Measurements from ENCODE around the gene PRKN. TPM values are rescaled to one million over a fixed set of nuclear protein-coding genes. Genes with fewer than 3 reads are reported as not detected.
"Not testable (repeated sequence)": the region's sequence is repeated elsewhere in the genome, so short reads cannot be mapped to it uniquely, and the experiment has no call there.

PRKN gene
- polyA plus RNA-seq, 3 donors: 8.3 to 11.0 (median 9.2) TPM

DNA sequence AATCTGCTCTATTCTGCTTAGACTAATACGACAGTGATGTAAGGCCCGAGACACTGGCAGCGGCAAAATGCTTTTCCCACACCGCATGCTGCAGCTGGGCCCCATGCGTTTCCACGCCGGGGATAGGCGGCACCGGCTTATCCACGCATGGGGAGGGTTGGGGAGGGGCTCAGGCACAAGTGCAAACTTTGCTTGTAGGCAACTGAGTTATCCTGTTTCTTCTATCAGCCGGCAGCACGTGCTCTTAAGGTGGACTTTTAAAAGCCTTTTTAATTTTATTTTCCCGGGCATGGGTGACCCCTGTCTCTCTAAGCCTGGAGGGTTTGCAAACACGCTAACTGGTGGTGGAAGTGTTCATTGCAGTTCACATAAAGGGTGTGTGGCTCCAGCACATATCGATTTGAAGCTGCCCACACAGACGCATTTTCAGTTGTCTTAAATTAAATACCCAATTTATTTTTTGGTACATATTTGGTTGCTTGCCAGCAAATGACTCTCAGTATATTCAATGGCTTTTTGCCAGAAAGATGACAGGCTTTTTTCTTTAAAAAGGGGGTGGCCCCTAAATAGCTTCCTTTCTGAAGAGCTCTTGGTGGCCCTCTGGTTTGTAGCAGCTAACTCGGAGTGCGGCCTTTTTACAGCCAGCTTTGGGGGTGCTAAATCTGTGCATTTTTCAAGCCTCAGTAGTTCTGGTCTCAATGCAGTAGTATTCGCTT lies 891.9 kb downstream of the PRKN start:
- no peak for DNase-seq (ENCODE audit: low read depth in 3 of 3, low spot score in 2 of 3)

DNA sequence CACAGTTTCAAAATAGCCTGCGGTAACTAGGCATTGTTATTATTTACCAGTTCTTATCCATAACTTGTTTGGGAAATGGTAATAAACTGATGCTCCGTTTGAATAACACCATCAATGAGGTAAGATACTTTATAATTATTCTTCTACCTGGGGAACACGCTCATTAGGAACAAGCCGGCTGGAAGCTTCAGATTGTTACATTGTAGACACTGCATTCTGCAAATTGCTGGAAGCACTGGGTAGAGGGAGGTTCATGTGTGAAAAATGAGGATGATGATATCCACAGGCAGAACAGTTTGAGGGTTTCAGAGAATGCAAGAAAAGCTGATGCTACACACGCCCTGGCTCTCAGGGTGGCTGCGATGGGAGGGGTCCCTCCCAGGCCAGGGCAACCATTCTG lies 893.1 kb downstream of the PRKN start:
- DNase-seq (ENCODE audit: low read depth in 3 of 3, low spot score in 2 of 3): no peak

- DNase-seq (ENCODE audit: low read depth in 3 of 3, low spot score in 2 of 3): no peak
These were observed 894.3 kb downstream of the PRKN start for GRCh38 chr6:161833099-161833860.

DNA sequence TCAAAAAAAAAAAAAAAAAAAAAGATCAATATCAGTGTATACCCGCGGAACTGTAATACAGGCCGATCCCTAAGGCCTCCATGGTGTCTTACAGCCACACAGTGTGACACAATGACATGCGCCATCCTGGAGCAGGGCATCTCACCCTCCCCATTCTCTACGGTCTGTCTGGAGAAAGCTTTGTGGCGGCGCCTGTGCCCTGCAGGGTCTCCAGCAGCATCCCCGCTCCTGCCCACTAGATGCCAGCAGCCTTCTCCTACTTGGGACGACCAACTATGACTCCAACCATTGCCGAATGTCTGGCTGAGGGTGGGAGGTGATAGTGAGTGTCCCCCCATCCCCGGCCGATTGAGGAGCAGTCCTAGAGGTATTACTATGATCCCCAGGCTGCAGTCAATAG lies 894.9 kb downstream of the PRKN start:
- DNase-seq (ENCODE audit: low read depth in 3 of 3, low spot score in 2 of 3): no peak

GRCh38 chr6:161830866-161831616 lies 896.5 kb downstream of the PRKN start:
- no peak for DNase-seq (ENCODE audit: low read depth in 3 of 3, low spot score in 2 of 3)

DNA sequence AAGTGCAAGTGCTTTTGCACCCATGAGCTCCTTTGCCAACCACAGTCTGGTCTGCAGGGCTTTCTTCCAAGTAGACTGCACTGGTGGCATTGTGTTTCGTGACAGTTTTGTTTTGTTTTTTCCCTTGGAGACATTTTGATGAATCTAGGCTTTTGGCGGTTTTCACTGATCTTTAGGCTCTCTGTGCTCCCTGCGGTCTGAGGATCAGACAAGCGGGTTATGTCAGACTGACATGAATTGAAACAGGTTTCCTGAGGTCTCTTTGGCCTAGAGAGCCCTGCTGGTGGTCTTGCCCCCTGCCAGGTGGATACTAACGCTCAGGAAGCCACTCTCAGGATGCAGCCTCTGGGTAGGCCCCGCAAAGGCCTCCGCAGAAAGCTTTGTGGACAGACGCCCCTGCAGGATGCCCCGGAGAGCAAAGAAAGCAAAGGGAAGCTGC lies 898.3 kb downstream of the PRKN start:
- no peak for DNase-seq (ENCODE audit: low read depth in 3 of 3, low spot score in 2 of 3)

DNA sequence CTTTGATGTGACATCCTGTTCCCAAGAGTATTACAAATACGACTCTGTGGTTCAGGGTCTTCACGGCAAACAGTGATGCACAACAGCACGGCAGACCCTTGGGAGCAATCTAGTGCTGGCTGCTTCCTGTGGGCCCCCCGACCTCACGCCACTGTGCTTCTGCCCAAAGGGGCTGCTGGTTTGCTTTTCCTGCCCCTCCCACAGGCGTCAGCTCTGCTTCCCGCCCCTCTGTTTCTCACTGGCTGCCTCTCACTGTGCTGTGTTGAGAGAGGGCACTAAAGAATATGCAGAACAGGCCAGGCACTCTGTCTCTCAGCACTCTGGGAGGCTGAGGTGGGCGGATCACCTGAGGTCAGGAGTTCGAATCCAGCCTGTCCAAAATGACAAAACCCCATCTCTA lies 899.2 kb downstream of the PRKN start:
- no peak for DNase-seq (ENCODE audit: low read depth in 3 of 3, low spot score in 2 of 3)

DNA sequence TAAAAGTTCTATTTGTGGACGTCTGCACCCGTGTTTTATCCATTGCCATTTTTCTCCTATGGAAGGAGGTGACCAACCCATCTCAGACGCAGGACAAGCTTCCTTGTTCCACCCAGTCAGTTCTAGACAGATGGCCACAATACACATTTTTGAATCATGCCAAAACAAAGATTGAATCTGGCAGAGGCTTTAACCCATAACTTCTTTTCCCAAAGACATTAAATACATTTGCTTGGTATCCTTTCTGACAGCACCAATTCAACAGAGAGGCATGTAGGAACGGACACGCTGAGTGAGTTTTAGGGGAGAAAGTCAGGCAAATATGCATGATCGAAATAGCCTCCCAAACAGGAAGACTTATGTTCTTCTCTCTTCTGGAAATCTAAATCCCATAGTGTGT lies 901.1 kb downstream of the PRKN start:
- DNase-seq (ENCODE audit: low read depth in 3 of 3, low spot score in 2 of 3): no peak

GRCh38 chr6:161822204-161822603 lies 905.4 kb downstream of the PRKN start:
- not testable (repeated sequence) for DNase-seq (ENCODE audit: low read depth in 3 of 3, low spot score in 2 of 3)

- DNase-seq (ENCODE audit: low read depth in 3 of 3, low spot score in 2 of 3): no peak
These were observed 909.7 kb downstream of the PRKN start for GRCh38 chr6:161817881-161818280.

DNA sequence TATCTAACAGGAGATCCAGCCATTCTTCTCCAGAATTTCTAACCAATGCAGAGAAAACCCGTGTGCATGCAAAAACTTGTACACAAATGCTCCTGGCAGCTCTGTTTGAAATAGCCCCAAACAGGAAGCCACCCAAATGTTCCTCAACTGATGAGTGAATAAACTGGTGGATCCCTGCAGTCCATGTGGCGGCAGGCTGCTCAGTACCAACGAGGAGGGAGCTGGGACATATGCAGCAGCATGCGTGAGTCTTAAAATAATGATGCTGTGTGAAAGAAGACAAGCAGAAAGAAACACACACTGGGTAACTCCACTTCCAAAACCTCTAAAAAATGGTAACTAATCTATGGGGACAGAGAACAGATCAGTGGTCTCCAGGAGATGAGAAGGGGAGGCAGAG lies 911.6 kb downstream of the PRKN start:
- no peak for DNase-seq (ENCODE audit: low read depth in 3 of 3, low spot score in 2 of 3)

DNA sequence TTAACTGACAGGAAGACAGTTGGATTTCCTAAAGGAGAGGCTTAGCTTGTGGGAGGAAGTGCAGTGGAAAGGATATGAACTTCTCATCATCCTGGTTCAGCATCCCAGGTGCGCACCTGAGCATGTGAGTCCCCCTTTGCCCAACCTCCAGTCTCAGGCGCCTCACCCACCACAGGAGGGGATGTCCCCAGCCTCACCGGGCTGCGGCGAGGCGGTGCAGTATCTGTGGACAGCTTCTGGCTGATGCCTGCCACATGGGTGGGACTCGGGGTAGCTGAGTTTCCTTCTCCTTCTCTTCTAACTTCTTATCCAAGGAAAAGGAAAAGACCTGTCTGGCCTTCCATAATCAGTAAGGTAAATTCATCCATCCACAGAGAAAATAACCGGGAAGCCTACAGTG lies 914.4 kb downstream of the PRKN start:
- no peak for DNase-seq (ENCODE audit: low read depth in 3 of 3, low spot score in 2 of 3)

DNA sequence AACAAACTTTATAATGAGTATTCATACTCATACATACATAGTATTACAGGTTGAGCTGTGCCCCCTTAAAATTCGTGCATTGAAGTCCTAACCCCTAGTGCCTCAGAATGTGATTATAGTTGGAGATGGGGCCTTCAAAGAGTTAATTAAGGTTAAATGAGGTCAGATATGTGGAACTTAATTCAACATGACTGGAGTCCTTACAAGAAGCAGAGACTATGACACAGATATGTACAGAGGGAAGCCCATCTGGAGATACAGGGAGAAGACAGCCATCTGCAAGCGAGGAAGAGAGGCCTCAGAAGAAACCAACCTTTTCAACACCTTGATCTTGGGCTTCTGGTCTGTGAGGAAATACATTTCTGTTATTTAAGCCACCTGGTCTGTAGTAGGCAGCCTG lies 917.6 kb downstream of the PRKN start:
- DNase-seq (ENCODE audit: low read depth in 3 of 3, low spot score in 2 of 3): no peak

- DNase-seq (ENCODE audit: low read depth in 3 of 3, low spot score in 2 of 3): no peak
These were observed 922.7 kb downstream of the PRKN start for GRCh38 chr6:161804838-161805237.

GRCh38 chr6:161803131-161803530 lies 924.4 kb downstream of the PRKN start:
- no peak for DNase-seq (ENCODE audit: low read depth in 3 of 3, low spot score in 2 of 3)

DNA sequence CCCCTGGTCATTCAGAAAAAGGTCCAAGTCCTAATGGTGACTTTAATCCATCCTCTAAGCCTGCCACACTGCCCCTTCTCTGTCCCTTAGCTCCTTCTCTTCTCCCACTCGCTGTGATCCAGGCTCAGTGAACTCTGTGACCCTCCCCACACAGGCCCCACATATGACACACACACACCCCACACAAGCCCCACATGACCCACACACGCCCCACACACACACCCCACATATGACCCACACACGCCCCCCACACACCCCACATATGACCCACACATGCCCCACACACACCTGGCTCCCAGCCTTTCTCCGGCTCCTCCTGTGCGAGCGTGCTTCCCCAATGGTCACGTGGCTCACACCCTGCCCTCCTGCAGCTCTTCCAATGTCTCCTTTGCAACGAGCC lies 925.3 kb downstream of the PRKN start:
- DNase-seq (ENCODE audit: low read depth in 3 of 3, low spot score in 2 of 3): no peak

- DNase-seq (ENCODE audit: low read depth in 3 of 3, low spot score in 2 of 3): no peak
These were observed 928.6 kb downstream of the PRKN start for GRCh38 chr6:161798844-161799394.

DNA sequence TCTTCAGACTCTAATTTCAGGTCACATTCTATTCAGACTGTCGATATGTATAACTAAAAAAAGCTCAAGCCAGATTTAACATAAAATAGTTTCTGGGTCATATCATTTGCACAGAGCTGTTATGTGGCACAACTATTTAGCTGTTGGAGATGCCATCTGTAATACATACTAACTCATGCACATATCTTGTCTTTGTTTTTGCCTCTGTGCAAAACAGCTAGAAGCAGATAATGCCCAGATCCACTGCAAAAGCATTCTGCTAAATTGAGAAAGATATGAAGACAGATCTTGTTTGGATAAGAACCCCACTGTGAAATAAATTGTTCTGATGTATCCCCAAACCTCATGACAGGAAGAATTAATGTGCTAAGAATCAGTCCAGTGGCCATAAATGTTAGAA lies 930.9 kb downstream of the PRKN start:
- DNase-seq (ENCODE audit: low read depth in 3 of 3, low spot score in 2 of 3): no peak

DNA sequence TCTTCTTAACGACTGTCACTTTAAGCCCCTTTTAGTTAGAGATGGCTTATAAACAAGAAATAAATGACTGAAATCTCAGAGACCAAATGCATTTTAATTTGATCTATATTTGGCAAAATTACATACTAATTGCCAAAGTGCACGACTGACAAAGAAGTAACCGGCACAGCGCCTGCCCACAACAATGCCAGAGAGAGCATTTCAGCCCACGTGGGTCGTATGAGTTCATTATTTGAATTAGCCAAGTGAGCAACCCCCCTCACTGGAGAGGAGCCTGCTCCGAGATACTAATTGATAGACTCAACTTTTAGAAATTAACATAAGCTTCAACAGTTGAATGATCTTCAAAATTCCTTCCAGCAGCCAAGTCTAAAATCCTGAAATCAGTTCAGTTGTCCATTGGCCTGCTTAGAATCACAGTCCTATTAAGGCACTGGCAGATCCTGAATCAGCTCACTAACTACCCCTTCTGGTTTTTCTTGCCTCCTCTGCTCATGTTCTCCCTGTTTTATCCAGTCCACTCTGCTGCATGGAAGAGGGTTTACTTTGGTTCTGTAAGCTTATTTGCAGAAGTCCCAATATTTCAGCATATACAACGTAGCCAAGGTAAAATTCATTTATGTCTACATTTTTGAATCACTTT lies 934.6 kb downstream of the PRKN start:
- no peak for DNase-seq (ENCODE audit: low read depth in 3 of 3, low spot score in 2 of 3)

DNA sequence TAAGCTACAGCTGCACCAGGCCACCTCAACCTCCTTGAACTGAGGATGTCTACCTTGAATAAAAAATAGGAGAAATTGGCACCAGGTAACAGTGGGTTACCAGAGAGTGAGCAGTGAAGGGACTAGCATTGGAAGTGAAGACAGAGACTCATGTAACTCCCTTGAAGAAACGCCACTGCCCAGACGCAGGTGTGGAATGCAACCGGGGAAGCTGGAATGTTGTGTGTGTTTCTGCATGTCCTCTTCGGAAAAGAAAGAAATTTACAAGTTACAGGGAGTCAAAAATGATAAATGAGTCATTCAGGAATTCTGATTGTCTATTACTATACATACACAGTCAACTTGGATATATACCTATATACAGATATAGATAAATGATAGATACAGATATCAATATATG lies 939.0 kb downstream of the PRKN start:
- no peak for DNase-seq (ENCODE audit: low read depth in 3 of 3, low spot score in 2 of 3)

GRCh38 chr6:161772176-161772575 lies 955.4 kb downstream of the PRKN start:
- DNase-seq (ENCODE audit: low read depth in 3 of 3, low spot score in 2 of 3): no peak
